Fibroblast of peridontal ligament (primary cell): Measurements from ENCODE around the gene DEFB124.
"Not testable (repeated sequence)": the region's sequence is repeated elsewhere in the genome, so short reads cannot be mapped to it uniquely, and the experiment has no call there.

Source experiments
- DNase-seq: peaks from one replicate; pipeline ENCODE4 v3.0.0-alpha.2; 2010; ENCODE audit errors: extremely low read depth

The DEFB124 gene

GRCh38 chr20:31488115-31488514 is 13.2 kb upstream of the DEFB124 start:
- no peak for DNase-seq

- peak; percentile 66 for DNase-seq
These were observed 10.8 kb upstream of the DEFB124 start for GRCh38 chr20:31485450-31486339.

- no peak for DNase-seq
These were observed 9.1 kb upstream of the DEFB124 start for GRCh38 chr20:31484001-31484400.

GRCh38 chr20:31476643-31477215 is 1.8 kb upstream of the DEFB124 start:
- DNase-seq = peak; percentile 18

- DNase-seq = no peak
These were observed 1.3 kb upstream of the DEFB124 start for GRCh38 chr20:31476294-31476585.

- DNase-seq = no peak
These were observed 756 bp upstream of the DEFB124 start for GRCh38 chr20:31475472-31476293.

- DNase-seq = no peak
These were observed 860 bp downstream of the DEFB124 start for GRCh38 chr20:31474097-31474436.

- DNase-seq = no peak
These were observed 1.4 kb downstream of the DEFB124 start for GRCh38 chr20:31473331-31474096.

GRCh38 chr20:31472395-31473330 is 2.3 kb downstream of the DEFB124 start:
- peak; percentile 25 for DNase-seq

- DNase-seq = not testable (repeated sequence)
These were observed 4.0 kb downstream of the DEFB124 start for GRCh38 chr20:31470946-31471345.

GRCh38 chr20:31454361-31454760 is 20.6 kb downstream of the DEFB124 start:
- no peak for DNase-seq

- peak; percentile 29 for DNase-seq
These were observed 22.4 kb downstream of the DEFB124 start for GRCh38 chr20:31452575-31452974.

- DNase-seq = no peak
These were observed 25.2 kb downstream of the DEFB124 start for GRCh38 chr20:31449511-31450414.

GRCh38 chr20:31446084-31446819 is 28.7 kb downstream of the DEFB124 start:
- DNase-seq = no peak

GRCh38 chr20:31440012-31440659 is 34.8 kb downstream of the DEFB124 start, which contains the start of gene DEFB123:
Gene DEFB123 (plus strand): TSS chr20:31440632. CDS start chr20:31440699, 67 bp downstream.
- no peak for DNase-seq

- DNase-seq = no peak
These were observed 44.3 kb downstream of the DEFB124 start for GRCh38 chr20:31430568-31431115.

GRCh38 chr20:31427576-31427975 is 47.4 kb downstream of the DEFB124 start:
- not testable (repeated sequence) for DNase-seq
